ENCODE data around the gene MAP4K3.
A peak's percentile ranks its signal among the peaks of the same experiment; 100 is the strongest.

Gene MAP4K3

GRCh38 chr2:39436592-39437521 lies at the start of gene MAP4K3:
MAP4K3 (minus strand) TSS chr2:39437285; CDS start chr2:39436987, 298 bp downstream.
- DNase-seq (ENCODE audit: extremely low read depth, low read depth) = peak; percentile 82
- no peak for TF ChIP-seq CTCF (IDR thresholded peaks at IDR 0.05; ENCODE audit: low read depth, low read length)

DNA sequence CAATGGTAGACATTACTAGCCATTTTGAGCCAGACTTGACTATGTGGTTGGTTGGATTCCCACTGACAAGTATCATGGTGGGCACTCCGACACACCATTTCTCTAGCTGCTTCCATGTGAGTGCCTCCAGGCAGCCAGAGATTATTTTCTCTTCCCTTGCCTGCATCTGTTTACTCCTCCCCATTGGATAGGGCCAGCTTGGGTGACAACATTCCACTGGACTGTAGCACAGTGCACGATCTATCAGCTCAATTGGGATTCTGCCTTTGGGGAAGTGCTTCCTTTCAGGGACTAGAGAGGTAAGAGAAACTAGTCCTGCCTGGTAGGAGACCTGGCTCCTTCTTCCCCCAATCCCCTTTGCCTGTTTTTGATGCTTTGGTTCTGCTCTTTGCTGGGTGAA lies 49.0 kb upstream of the MAP4K3 start:
- no peak for DNase-seq (ENCODE audit: extremely low read depth, low read depth)
- TF ChIP-seq CTCF (IDR thresholded peaks at IDR 0.05; ENCODE audit: low read depth, low read length) = no peak

GRCh38 chr2:39484620-39485495 lies 47.8 kb upstream of the MAP4K3 start:
- TF ChIP-seq CTCF (IDR thresholded peaks at IDR 0.05; ENCODE audit: low read depth, low read length) = no peak
- no peak for DNase-seq (ENCODE audit: extremely low read depth, low read depth)

DNA sequence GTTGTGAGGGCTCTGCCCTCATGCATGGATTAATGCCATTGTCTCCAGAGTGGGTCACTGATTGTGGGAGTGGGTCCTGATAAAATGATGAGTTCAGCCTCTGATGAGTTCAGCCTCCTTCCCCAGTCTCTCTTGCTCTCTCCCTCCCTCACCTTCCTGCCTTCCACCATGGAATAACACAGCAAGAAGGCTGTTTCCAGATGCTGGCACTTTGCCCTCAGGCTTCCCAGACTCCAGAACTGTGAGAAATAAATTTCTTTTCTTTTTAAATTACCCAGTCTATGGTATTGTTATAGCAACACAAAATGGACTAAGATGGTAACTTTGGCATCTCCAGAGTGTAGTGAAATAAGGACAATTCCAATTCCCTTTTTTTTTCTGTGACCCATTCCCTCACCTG lies 47.1 kb upstream of the MAP4K3 start:
- no peak for DNase-seq (ENCODE audit: extremely low read depth, low read depth)
- no peak for TF ChIP-seq CTCF (IDR thresholded peaks at IDR 0.05; ENCODE audit: low read depth, low read length)

DNA sequence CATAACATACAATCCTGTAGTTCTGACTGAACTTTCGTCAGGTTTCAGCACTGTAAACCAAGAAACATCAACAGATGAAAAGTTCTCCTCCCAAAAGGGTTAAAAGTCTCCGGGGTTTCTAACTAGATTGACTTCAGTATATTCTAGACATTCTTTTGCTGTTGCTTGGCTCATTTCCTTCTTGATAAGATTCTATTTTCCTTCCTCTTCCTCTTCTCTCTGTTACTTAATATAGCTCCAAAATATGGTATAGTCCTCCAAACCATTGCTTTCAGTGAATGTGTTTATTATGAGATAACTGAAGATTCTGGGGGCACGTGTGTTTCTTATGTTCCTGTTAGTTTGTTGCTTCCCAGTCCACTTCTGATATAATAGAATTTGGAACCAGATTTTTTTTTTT lies 46.4 kb upstream of the MAP4K3 start:
- DNase-seq (ENCODE audit: extremely low read depth, low read depth) = no peak
- TF ChIP-seq CTCF (IDR thresholded peaks at IDR 0.05; ENCODE audit: low read depth, low read length) = no peak

GRCh38 chr2:39481611-39482010 lies 44.5 kb upstream of the MAP4K3 start:
- no peak for TF ChIP-seq CTCF (IDR thresholded peaks at IDR 0.05; ENCODE audit: low read depth, low read length)
- DNase-seq (ENCODE audit: extremely low read depth, low read depth) = no peak

- TF ChIP-seq CTCF (IDR thresholded peaks at IDR 0.05; ENCODE audit: low read depth, low read length) = no peak
- DNase-seq (ENCODE audit: extremely low read depth, low read depth) = no peak
These were observed 42.6 kb upstream of the MAP4K3 start for GRCh38 chr2:39479696-39480095.

All from AG09319 (cell line).